Tongue (tissue), 2 donors: ENCODE data around the gene PEX16. TPM values are rescaled to one million over a fixed set of nuclear protein-coding genes. Genes with fewer than 3 reads are reported as not detected.
"Not testable (repeated sequence)": the region's sequence is repeated elsewhere in the genome, so short reads cannot be mapped to it uniquely, and the experiment has no call there.

Experiments used
- DNase-seq: peaks from one replicate; pipeline ENCODE4 v3.0.0-alpha.2; 2015
- total RNA-seq: library from RNA; depleted of rRNA; stranded (reverse); fragments of >200 nt; gene quantifications from one replicate; pipeline ENCODE4 v1.2.3, GENCODE V29; 2014

PEX16 gene
- total RNA-seq, 1 donor from 2014 or later: 8.0 TPM

GRCh38 chr11:45918331-45918941 is 759 bp upstream of the PEX16 start:
- peak; percentile 70 for DNase-seq

GRCh38 chr11:45917286-45917622 is 423 bp downstream of the PEX16 start:
- DNase-seq: no peak

- no peak for DNase-seq
These were observed 2.2 kb downstream of the PEX16 start for GRCh38 chr11:45915446-45915845.

GRCh38 chr11:45913942-45914635 is 3.6 kb downstream of the PEX16 start:
- DNase-seq: no peak

- DNase-seq: no peak
These were observed 4.2 kb downstream of the PEX16 start for GRCh38 chr11:45913514-45913913.

- DNase-seq: no peak
These were observed 7.1 kb downstream of the PEX16 start for GRCh38 chr11:45910623-45911022.

- DNase-seq: no peak
These were observed 7.8 kb downstream of the PEX16 start for GRCh38 chr11:45909594-45910475.

- DNase-seq: peak; percentile 76
These were observed 9.7 kb downstream of the PEX16 start for GRCh38 chr11:45907911-45908370.

- DNase-seq: no peak
These were observed 10.6 kb downstream of the PEX16 start, which contains the start of gene FREY1 for GRCh38 chr11:45906965-45907611. Gene FREY1, minus strand, starts transcription at chr11:45907271. Its CDS starts 26 bp downstream, at chr11:45907245.

- DNase-seq: no peak
These were observed 11.5 kb downstream of the PEX16 start for GRCh38 chr11:45906096-45906682.

GRCh38 chr11:45905576-45905975 is 12.1 kb downstream of the PEX16 start:
- DNase-seq: not testable (repeated sequence)

GRCh38 chr11:45905095-45905494 is 12.6 kb downstream of the PEX16 start:
- no peak for DNase-seq

- DNase-seq: no peak
These were observed 13.3 kb downstream of the PEX16 start for GRCh38 chr11:45904309-45904915.

- DNase-seq: no peak
These were observed 15.0 kb downstream of the PEX16 start for GRCh38 chr11:45902452-45903380.

- DNase-seq: no peak
These were observed 16.1 kb downstream of the PEX16 start for GRCh38 chr11:45901626-45902025.

GRCh38 chr11:45900916-45901617 is 16.6 kb downstream of the PEX16 start:
- DNase-seq: no peak

GRCh38 chr11:45900175-45900800 is 17.4 kb downstream of the PEX16 start:
- DNase-seq: not testable (repeated sequence)

- peak; percentile 95 for DNase-seq
These were observed 18.1 kb downstream of the PEX16 start for GRCh38 chr11:45899448-45900174.

GRCh38 chr11:45899086-45899447 is 18.6 kb downstream of the PEX16 start:
- DNase-seq: no peak
